ENCODE results near the gene TRIM36. TPM values are rescaled to one million over a fixed set of nuclear protein-coding genes. Genes with fewer than 3 reads are reported as not detected.

TRIM36 gene
- total and polyA plus RNA-seq, 2 of the 8 experiments (the other 6 are each of a cell fraction or from before 2014, with no cell fraction given) = 8.5 to 14.1 TPM

DNA sequence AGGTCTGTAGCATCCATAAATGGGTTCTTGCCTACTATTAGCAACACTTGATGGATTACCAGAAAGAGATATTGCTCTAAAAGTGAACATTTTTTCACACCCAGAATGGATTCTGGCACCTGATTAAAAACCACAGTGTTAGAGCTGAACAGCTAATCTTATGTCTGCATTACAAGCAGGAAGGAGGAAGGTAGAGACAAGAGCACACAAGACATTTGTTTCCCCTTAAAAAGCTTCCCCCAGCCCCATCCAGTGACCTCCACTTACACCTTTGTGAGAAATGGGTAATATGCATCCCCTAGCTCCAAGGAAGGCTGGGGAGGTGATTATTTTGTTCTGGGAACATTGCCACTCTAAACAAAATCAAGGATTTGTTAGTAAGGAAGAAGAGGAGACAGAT, 12.0 kb upstream of the TRIM36 start:
- H3K14ac ChIP-seq (ENCODE audit: insufficient read length) = no peak overlapping the region
- H2BK5ac ChIP-seq (ENCODE audit: low read depth, low read length) = no peak overlapping the region
- H3K4me2 ChIP-seq (ENCODE audit: insufficient read depth in 1 of 2, low read depth in 2 of 2, low read length in 2 of 2) = no peak overlapping the region
- H3K56ac ChIP-seq (replicated peaks; ENCODE audit: insufficient read length, low read depth, low read length) = no peak overlapping the region
- no peak overlapping the region for H3K4ac ChIP-seq (replicated peaks; ENCODE audit: insufficient read length, low read depth, low read length)
- no peak for FAIRE-seq
- ChIA-PET POLR2A (ENCODE audit: partially characterized antibody) (interaction anchor here (1.1 kb wide), 1 partner anchor 31 kb away, joined by 3 read pairs; no protein-coding TSS in a partner anchor), CTCF (ENCODE audit: partially characterized antibody) (interaction anchor here (0.7 to 3.7 kb wide), 4 partner anchors 11 to 445 kb away, joined by 3 to 16 read pairs (median 5); partner anchors contain the start of genes TMED7 and TRIM36)
- no peak overlapping the region for H2BK15ac ChIP-seq (ENCODE audit: low read length)
- H2BK120ac ChIP-seq (replicated peaks; ENCODE audit: low read depth, low read length) = no peak overlapping the region
- no peak overlapping the region for H3K18ac ChIP-seq (ENCODE audit: extremely low read depth, low read length)
- H3K4me1 ChIP-seq (replicated peaks in 1 of 4; ENCODE audit: control insufficient read depth in 3 of 4, insufficient read depth in 4 of 4, low read length in 3 of 4) = peaks cover 0 to 4% (median 2%) of the 10 kb centered on the region in 4 experiments; a peak in 5 of 7 replicates
- H2AFZ ChIP-seq (ENCODE audit: low read length) = no peak overlapping the region
- no peak overlapping the region for H2BK20ac ChIP-seq (ENCODE audit: low read length)
- H3K79me2 ChIP-seq (ENCODE audit: control insufficient read depth in 1 of 2, insufficient read depth in 2 of 2, low read length in 2 of 2) = no peaks in the 10 kb centered on the region
- H3K23me2 ChIP-seq (ENCODE audit: low read depth, low read length) = peaks cover 12% of the 10 kb centered on the region; the same call in 1 of the 2 replicates
- H3K23ac ChIP-seq (ENCODE audit: insufficient read length) = no peak overlapping the region
- no peak overlapping the region for H2AK5ac ChIP-seq (ENCODE audit: low read depth, low read length)
- no peaks in the 10 kb centered on the region for H3K9me3 ChIP-seq (ENCODE audit: insufficient read depth in 2 of 2, low read depth in 1 of 2, low read length in 1 of 2)
- H3K27ac ChIP-seq (ENCODE audit: low read depth, low read length) = no peak overlapping the region
- H4K8ac ChIP-seq (ENCODE audit: extremely low read depth, insufficient read depth, low read length) = no peak overlapping the region
- H3K36me3 ChIP-seq (ENCODE audit: control insufficient read depth in 2 of 4, insufficient read depth in 4 of 4, low read length in 3 of 4) = no peaks in the 10 kb centered on the region
- no peak overlapping the region for H3K4me3 ChIP-seq (ENCODE audit: extremely low read depth in 1 of 4, insufficient read depth in 2 of 4, low read depth in 3 of 4, low read length in 4 of 4)
- H2BK12ac ChIP-seq (ENCODE audit: low read depth, low read length) = no peak overlapping the region
- no peaks in the 10 kb centered on the region for H3K79me1 ChIP-seq (ENCODE audit: low read depth, low read length)
- H4K91ac ChIP-seq (replicated peaks; ENCODE audit: insufficient read length, low read length) = no peak overlapping the region
- no peak overlapping the region for H3K9ac ChIP-seq (replicated peaks in 1 of 4; ENCODE audit: extremely low read depth in 1 of 4, low read depth in 3 of 4, low read length in 3 of 4)
- no peak overlapping the region for H4K5ac ChIP-seq (ENCODE audit: insufficient read length, low read depth, low read length)
- H4K20me1 ChIP-seq (replicated peaks in 1 of 2; ENCODE audit: control insufficient read depth in 1 of 2, insufficient read depth in 2 of 2, low read length in 2 of 2) = no peaks in the 10 kb centered on the region
- no peak for DNase-seq (ENCODE audit: low read depth in 1 of 2, low spot score in 2 of 2)
- peaks cover 25 to 55% (median 51%) of the 10 kb centered on the region in 4 experiments for H3K27me3 ChIP-seq (replicated peaks in 1 of 4; ENCODE audit: control insufficient read depth in 3 of 4, extremely low read depth in 1 of 4, insufficient read depth in 3 of 4, low read length in 3 of 4)
- TF ChIP-seq TCF12 (IDR thresholded peaks at IDR 0.05; ENCODE audit: low read depth, low read length) = no peak
- no peak for TF ChIP-seq HDAC6 (IDR thresholded peaks at IDR 0.05; ENCODE audit: low read depth, low read length)
- TF ChIP-seq KDM5A (IDR thresholded peaks at IDR 0.05; ENCODE audit: low read length) = no peak
- no peak for TF ChIP-seq SIN3A (conservative IDR thresholded peaks at IDR 0.05 in 1 of 2, IDR thresholded peaks at IDR 0.05 in 1 of 2; ENCODE audit: low read depth in 1 of 2, low read length in 2 of 2)
- no peak for TF ChIP-seq EGR1 (IDR thresholded peaks at IDR 0.05; ENCODE audit: borderline replicate concordance, low read depth, low read length)
- no peak for TF ChIP-seq ZNF274 (IDR thresholded peaks at IDR 0.05; ENCODE audit: borderline replicate concordance, extremely low read depth, low read length)
- TF ChIP-seq BCL11A (IDR thresholded peaks at IDR 0.05; ENCODE audit: low read depth in 2 of 2, low read length in 2 of 2) = no peak
- no peak for TF ChIP-seq EZH2 (IDR thresholded peaks at IDR 0.05; ENCODE audit: low read depth, low read length, severe bottlenecking)
- no peak for TF ChIP-seq BACH1 (IDR thresholded peaks at IDR 0.05; ENCODE audit: low read length)
- TF ChIP-seq, protein P1, sequence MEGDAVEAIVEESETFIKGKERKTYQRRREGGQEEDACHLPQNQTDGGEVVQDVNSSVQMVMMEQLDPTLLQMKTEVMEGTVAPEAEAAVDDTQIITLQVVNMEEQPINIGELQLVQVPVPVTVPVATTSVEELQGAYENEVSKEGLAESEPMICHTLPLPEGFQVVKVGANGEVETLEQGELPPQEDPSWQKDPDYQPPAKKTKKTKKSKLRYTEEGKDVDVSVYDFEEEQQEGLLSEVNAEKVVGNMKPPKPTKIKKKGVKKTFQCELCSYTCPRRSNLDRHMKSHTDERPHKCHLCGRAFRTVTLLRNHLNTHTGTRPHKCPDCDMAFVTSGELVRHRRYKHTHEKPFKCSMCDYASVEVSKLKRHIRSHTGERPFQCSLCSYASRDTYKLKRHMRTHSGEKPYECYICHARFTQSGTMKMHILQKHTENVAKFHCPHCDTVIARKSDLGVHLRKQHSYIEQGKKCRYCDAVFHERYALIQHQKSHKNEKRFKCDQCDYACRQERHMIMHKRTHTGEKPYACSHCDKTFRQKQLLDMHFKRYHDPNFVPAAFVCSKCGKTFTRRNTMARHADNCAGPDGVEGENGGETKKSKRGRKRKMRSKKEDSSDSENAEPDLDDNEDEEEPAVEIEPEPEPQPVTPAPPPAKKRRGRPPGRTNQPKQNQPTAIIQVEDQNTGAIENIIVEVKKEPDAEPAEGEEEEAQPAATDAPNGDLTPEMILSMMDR (IDR thresholded peaks at IDR 0.05; ENCODE audit: control extremely low read depth in 1 of 3, insufficient read depth in 1 of 3, low read depth in 1 of 3, low read length in 3 of 3) = no peak
- no peak; the same call in 1 of the 2 replicates for TF ChIP-seq SUZ12 (IDR thresholded peaks at IDR 0.05; ENCODE audit: low read length)
- TF ChIP-seq RNF2 (IDR thresholded peaks at IDR 0.05; ENCODE audit: borderline replicate concordance, low read depth, low read length, missing control alignments, poor library complexity, severe bottlenecking) = no peak
